ENCODE measurements around the gene DKKL1. TPM values are rescaled to one million over a fixed set of nuclear protein-coding genes. Genes with fewer than 3 reads are reported as not detected.
"Not testable (repeated sequence)": the region's sequence is repeated elsewhere in the genome, so short reads cannot be mapped to it uniquely, and the experiment has no call there.

Gene DKKL1
- 0.21 TPM in 1 of 2 replicates, not detected in the other for total RNA-seq (2014; rRNA removed; shearing (Covaris generic))

DNA sequence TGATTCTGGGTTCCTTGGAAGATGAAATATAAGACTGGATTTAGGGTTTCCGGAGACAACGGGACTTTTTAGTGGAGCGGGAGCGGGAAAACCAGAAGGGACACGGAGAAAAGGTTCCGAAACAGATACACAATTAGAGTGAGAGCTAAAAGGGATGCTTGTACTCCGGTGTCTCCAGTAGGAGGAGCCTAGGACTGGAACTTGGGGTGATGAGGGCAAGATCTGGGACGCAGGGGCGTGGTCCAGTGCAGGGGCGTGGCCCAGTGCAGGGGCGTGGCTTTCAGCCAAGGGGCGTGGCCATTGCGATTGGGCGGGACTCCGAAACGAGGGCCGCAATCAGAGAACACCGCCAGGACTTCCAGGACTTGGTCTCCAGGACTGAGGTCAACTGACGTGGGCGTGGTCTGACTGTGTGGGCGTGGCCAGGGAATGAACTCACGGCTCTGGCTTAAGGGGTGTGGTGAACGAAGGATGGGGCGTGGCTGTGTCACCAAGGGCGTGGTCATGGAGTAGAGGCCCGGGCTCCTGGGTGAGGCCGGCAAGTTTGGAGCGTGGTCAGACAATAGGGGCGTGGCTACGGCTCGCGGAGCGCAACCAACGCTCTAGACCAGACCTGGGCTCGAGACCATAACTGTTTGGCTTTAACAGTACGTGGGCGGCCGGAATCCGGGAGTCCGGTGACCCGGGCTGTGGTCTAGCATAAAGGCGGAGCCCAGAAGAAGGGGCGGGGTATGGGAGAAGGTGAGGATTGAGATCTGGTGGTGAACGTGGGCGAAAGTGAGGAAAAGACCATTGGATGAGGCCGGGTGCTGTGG, at the start of gene DKKL1:
Gene DKKL1, plus strand, starts transcription at position 610 of the 815 bp plus-strand sequence. Its CDS starts 122 bp downstream, at position 732.
- DNase-seq (ENCODE audit: low spot score): peak; percentile 94

DNA sequence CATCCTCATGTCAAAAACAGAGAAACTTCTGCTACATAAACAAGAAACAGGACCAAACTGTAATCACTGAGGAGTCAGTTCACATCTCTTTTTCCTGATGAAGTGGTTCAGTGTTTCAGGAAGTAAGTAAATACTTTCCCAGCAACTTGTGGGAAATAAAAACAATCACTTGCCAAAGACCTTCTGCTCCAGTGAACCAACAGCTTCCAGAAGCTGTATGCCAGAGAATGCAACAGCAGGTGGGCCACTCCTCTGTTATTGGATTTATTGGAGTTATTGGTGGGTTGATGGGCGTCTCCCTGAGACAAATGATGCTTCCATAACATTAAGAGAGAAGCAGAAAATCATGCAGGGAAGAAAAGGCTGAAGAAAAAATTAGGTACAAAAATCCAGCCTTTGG, 48.6 kb upstream of the DKKL1 start:
- no peak for DNase-seq (ENCODE audit: low spot score)

DNA sequence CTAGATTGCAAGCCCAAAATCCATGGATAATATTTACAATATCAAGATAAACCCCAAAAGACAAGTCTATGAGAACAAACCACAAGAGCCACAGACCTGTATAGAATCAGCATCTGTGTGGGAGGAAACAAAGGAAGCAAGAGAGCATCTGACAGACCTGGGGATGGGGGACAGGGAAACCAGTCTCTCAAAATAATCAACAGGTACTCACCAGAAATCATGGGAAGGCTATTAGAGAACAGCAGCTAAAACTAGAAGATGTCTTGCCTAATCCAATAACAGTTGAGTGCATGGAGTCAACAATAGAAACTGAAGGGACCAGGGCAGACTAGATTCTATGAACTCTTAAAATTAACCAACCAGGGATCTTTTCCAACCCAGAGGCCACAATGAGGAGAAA, 47.4 kb upstream of the DKKL1 start:
- DNase-seq (ENCODE audit: low spot score): no peak

DNA sequence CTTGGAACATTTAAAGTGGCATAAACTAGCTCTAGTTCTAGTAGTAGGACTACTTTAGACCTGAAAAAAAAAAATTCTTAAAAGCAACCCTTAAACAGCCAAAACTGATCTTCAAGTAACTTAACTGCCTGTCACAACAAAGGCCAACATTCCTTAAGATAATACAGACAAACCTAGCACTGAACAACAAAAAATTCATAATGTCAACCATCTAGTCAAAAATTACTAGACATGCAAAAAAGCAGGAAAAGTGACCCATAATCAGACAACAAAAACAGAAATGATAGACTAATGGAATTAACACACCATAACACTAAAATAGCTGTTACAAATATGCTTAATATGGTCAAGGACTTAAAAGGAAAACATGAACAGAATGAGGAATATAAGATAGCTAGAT, 45.4 kb upstream of the DKKL1 start:
- no peak for DNase-seq (ENCODE audit: low spot score)

DNA sequence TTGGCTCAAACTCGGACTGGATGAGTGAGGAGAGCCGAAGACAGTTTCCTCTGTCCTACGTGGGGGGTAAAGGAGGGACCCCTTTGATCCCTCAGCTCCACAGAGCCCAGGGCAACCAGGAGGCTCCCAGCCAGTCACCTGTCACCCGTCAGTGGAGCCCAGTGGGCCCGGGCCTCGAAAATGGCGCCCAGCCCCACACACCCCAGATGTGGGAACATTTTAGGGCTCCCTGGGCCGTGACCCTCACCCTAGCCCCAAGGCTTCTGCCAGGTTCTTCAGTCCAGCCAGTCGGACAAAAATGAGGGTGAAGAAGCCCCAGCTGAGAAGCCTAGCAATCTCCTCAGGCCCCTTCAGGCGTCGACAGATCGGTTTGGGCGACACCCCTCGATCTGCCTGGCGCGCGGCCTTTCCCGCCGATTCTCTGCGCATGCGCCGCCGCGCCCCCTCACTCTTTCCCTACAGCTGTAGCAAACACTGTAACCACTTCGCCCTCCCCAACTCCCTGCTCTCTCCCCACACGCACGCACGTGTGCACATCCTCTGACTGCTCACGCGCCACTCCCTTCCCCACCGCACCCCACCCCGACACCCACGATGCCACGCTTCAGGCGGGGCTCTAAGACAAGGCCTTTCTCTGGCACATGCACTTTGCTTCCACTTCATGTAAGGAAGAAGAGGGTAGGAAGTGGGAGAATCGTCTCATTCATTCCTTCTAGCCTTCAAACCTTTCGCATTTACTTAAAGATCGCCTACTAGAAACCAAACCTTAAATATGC, 38.7 kb upstream of the DKKL1 start, which contains the start of gene SLC6A16:
Gene SLC6A16, minus strand, starts transcription at position 391 of the 776 bp plus-strand sequence. CDS start 13,844 bp downstream, outside the sequence.
- DNase-seq (ENCODE audit: low spot score): no peak

DNA sequence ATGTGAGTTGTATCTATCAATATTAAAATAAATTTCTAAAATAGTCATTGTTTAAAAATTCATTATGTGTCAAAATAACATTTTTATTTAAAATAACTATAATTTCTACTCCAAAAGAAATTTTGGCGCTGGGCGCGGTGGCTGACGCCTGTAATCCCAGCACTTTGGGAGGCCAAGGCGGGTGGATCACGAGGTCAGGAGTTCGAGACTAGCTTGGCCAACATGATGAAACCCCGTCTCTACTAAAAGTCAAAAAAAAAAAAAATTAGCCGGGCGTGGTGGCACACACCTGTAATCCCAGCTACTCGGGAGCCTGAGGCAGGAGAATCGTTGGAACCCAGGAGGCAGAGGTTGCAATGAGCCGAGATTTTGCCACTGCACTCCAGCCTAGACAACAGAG, 37.9 kb upstream of the DKKL1 start:
- DNase-seq (ENCODE audit: low spot score): not testable (repeated sequence)

DNA sequence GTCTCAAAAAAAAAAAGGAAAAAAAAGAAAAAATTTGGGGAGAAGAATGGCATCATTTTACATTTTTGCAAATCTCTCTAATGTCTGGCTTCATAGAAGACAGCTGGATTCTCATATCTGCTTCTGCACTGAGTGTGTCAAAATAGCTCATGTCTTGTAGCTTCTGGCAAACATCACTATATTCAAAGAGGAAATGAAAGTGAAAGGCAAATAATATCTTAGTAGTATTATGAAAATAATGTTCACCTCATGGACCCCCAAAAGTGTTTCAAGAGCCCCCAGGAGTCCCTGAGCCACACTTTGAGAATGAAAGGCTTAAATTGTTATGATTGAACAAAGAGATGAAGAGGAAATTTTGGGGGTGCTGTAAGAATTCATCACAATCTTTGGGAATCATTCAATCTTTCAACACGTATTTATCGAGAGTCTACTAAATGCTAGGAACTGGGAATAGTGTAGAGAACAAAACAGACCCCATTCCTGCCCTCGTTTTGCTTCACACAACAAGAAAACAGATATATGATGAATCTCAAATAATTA, 37.4 kb upstream of the DKKL1 start:
- no peak for DNase-seq (ENCODE audit: low spot score)

DNA sequence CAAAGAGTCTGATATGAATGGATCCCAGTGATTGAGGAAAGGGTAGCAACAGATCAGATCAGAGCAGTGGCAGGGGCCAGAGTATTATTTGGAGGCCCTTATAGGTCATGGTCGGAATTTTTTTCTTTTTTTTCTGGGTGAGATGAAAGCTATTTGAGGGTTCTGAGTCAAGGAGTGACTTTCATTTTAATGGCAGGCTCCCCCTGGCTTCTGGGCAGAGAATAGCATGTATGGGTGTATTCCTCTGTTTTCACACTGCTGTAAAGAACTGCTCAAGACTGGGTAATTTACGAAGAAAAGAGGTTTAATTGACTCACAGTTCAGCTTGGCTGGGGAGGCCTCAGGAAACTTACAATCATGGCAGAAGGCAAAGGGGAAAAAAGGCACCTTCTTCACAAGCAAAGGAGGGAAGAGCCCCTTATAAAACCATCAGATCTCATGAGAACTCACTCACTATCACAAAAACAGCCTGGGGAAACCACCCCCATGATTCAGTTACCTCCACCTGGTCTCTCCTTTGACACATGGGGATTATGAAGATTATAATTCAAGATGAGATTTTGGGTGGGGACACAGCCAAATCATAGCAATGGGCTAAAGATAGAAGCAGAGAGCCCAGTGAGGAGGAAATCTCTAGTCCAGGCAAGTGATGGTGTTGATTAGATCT, 35.7 kb upstream of the DKKL1 start:
- DNase-seq (ENCODE audit: low spot score): no peak

DNA sequence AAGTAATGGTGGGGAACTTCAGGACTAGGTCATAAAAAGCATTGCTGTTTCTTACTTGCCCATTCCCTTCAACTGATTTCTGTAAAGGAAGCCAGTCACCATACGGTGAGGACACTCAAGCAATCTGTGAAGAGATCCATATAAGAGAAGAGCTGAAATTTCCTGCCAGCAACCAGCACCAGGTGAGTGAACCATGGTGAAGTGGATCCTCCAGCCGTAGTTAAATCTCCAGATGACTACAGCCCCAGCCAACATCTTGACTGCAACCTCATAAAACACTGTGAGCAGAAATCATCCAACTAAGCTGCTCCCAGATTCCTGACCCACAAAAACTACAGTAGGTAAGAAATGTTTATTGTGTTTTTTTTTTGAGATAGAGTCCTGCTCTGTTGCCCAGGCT, 34.9 kb upstream of the DKKL1 start:
- no peak for DNase-seq (ENCODE audit: low spot score)

DNA sequence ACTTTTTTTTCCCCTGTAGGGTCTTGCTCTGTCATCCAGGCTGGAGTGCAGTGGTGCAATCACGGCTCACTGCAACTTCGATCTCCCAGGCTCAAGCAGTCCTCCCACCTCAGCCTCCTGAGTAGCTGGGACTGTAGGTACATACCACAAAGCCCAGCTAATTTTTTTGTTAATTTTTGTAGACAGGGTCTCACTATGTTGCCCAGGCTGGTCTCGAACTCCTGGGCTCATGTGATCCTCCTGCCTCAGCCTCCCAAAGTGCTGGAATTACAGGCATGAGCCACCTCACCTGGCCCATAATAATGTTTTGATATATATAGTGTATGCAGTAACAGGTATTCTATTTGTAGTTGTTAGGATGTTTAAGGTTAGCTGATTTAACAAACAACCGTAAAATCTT, 32.5 kb upstream of the DKKL1 start:
- DNase-seq (ENCODE audit: low spot score): not testable (repeated sequence)

DNA sequence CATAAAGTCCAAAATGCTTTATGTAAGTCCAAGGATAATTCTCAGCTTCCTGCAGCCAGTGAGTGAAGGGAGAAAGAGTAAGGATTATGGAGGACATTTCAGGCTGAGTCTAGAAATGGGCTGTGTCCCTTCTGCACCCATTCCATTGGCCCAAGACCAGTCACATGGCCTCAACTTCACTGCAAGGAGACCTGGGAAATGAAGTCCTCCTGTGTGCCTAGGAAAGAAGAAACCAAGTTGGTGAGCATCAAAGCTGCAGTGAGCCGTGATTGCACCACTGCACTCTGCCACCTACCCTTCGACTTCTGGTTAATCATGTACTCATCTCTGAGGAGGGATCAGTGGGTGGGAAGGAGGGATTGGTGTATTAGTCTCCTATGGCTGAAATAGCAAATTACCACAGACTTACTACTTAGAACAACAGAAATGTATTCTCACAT, 32.0 kb upstream of the DKKL1 start:
- DNase-seq (ENCODE audit: low spot score): peak; percentile 28

DNA sequence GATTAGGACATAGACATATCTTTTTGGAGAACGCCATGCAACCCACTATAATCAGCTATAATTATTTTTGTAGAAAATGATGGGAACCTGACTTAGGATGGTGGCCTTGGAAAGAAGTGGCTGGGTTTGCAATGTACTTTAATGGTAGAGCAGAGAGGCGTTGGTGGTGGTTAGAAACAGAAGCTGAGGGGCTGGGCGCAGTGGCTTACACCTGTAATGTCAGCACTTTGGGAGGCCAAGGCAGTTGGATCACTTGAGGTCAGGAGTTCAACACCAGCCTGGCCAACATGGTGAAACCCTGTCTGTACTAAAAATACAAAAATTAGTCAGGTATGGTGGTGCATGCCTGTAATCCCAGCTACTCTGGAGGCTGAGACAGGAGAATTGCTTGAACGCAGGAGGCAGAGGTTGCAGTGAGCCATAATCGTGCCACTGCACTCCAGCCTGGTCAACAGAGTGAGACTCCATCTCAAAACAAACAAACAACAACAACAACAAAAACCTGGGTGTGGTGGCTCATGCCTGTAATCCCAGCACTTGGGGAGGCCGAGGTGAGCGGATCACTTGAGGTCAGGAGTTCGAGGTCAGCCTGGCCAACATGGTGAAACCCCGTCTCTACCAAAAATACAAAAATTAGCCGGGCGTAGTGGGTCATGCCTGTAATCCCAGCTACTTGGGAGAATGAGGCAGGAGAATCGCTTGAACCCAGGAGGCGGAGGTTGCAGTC, 30.8 kb upstream of the DKKL1 start:
- DNase-seq (ENCODE audit: low spot score): not testable (repeated sequence)

DNA sequence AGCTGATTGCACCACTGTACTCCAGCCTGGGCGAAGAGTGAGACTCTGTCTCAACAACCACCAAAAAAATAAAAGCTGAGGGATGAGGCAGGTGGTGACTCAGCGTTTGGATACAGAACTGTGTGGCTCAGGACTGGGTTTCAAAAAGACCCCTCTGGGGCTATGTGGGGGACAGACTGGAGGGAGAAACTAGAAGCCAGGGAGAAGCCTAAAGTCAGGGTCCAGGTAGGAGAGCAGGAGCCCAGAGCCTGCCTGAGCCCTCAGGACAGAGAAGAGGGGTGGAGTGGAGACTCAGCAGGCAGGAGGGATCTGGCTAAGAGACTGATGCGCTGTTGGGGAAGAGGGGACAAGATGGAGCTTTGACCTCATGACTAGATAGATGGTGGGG, 30.3 kb upstream of the DKKL1 start:
- DNase-seq (ENCODE audit: low spot score): no peak

DNA sequence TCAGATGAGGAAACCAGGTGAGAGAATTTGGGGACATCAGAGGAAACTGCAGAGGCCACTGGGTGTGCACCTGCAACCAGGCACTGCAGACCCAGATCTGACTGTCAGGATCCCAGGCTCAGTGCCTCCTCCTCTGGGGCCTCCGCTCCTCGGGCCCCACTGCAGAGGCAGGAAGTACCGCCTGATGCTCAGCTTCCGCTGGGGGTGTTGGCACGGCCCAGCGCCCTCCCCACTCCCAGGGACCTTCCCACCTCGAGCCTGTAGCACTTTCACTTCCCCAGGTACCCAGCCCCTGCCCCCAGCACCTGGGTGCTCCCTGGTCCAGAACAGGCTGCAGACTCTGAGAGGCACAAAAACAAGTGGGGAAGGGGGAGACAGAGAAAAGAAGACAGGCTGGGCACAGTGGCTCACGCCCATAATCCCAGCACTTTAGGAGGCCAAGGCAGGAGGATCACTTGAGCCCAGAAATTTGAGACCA, 29.8 kb upstream of the DKKL1 start:
- DNase-seq (ENCODE audit: low spot score): no peak

DNA sequence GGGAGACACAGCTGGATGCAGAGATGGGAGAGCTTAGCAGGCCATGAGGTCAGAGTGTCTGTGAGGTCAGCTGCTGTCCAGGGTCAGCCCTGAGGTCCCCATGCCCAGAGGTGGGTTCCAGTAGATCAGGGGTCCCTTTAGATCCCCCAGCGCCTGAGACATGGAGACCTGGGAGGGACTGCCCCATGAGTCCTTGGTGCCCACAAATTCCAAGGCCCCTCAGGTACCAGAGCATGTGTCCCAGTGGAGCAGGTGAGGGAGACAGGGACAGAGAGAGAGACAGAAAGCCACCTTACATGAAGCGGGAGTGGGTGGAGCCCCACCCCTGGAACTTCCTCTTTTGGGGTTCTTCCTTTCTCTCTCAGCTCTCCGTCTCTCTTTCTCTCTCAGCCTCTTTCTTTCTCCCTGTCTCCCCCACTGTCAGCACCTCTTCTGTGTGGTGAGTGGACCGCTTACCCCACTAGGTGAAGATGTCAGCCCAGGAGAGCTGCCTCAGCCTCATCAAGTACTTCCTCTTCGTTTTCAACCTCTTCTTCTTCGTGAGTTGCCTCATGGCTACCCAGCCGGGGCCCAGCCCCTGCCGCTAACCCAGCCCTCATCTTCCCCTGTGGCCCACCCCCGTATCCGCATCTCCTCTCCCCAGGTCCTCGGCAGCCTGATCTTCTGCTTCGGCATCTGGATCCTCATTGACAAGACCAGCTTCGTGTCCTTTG, 28.4 kb upstream of the DKKL1 start, which contains the start of gene CD37:
Gene CD37, plus strand, starts transcription at position 336 of the 713 bp plus-strand sequence. Its CDS starts 135 bp downstream, at position 471.
- no peak for DNase-seq (ENCODE audit: low spot score)

DNA sequence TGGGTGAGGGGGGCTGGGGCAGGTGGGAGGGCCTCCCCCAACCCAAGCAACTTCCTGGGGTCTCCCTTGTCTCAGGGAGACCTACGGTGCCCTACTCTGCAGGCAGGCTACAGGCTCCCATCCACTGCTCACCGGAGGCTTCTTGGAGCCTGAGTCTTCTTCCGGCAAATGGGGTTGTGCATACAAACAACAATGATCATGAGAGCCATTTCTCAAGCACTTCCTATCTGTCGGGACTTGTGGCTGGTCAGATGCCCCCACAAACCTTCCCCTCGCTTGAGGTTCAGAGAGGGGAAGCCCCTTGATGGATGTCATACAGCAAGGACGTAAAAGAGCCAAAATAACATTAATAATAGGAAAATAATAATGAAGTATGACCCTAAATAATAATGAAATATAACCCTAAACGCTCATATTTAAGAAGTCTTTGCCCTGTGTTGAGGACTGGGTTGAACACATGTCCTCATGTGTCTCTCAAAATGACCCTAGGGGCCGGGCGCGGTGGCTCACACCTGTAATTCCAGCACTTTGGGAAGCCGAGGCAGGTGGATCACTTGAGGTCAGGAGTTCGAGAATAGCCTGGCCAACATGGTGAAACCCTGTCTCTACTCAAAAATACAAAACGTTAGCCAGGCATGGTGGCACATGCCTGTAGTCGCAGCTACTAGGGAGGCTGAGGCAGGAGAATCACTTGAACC, 27.7 kb upstream of the DKKL1 start:
- no peak for DNase-seq (ENCODE audit: low spot score)

DNA sequence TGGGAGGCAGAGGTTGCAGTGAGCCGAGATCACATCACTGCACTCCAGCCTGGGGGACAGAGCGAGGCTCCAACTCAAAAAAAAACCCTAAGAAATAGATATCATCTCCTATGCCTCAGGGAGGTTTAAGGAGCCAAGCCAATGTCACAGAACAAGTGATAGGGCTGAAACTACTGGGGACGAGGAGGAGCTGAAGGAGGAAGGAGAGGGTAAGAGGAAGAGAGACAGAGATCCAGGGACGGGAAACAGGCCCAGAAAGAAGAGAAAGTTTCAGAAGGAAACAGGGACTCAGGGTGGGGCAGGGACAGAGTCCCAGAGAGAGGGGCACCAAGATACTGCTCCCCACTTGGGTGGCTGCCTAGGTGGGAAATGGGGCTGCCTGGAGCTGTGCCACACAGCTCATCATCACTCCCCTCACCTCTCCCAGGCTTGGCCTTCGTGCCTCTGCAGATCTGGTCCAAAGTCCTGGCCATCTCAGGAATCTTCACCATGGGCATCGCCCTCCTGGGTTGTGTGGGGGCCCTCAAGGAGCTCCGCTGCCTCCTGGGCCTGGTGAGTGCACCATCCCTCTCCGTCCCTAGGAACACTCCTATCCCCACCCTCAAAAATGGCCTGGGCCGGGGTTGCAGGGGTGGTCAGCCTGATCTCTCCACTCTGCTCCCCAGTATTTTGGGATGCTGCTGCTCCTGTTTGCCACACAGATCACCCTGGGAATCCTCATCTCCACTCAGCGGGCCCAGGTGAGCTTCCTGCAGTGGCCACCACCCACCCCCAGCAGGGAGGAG, 27.0 kb upstream of the DKKL1 start:
- DNase-seq (ENCODE audit: low spot score): no peak

DNA sequence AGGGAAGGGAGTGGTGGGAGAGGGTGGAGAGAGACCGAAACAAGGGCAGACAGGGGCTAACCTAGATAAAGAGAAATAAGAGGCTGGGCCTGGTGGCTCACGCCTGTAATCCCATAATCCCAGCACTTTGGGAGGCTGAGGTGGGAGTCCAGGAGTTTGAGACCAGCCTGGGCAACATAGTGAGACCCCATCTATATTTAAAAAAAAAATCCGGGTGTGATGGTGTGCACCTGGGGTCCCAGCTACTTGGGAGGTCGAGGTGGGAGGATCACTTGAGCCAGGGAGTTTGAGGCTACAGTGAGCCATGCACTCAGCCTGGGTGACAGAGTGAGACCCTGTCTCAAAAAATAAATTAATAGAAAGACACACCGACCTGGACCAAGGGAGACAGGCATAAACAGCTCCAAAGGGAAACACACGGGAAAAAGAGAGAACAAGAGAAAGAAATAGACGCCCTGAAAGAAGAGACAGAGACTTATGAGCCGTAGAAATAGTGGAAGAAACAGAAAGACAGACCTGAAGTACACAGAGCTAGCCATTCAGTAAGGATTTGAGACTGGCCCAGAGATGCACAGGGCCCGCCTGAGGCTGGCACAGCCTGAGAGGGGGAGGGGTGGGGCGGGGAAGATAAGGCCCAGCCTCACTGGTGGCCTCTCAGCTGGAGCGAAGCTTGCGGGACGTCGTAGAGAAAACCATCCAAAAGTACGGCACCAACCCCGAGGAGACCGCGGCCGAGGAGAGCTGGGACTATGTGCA, 26.2 kb upstream of the DKKL1 start:
- DNase-seq (ENCODE audit: low spot score): no peak

Data from A172 (cell line).